DND-41 (cell line): ENCODE results near the gene P2RY8.

Experiments used
- CTCF ChIP-seq: IDR thresholded peaks from 2 replicates; pipeline ENCODE4 v1.5.1; 2012; ENCODE audit warnings: borderline replicate concordance, low read length, moderate library complexity, mild to moderate bottlenecking; ENCODE audit not compliant: poor library complexity, severe bottlenecking; ENCODE audit errors: extremely low read depth
- EZH2 ChIP-seq: IDR thresholded peaks from 3 replicates; pipeline ENCODE4 v1.6.1; 2012; ENCODE audit warnings: borderline replicate concordance, low read depth, mild to moderate bottlenecking, moderate library complexity, low read length, inconsistent platforms; ENCODE audit not compliant: severe bottlenecking

GRCh38 chrX:1444561-1445500 lies 92.2 kb downstream of the P2RY8 start:
- no peak for TF ChIP-seq EZH2
- no peak for TF ChIP-seq CTCF
